OCI-LY7 (cell line): Measurements from ENCODE around the gene SPINK1. TPM values are rescaled to one million over a fixed set of nuclear protein-coding genes. Genes with fewer than 3 reads are reported as not detected.

Source experiments
- BruUV-seq: library from RNA; stranded (reverse); fragments of 400-500 nt; replicated peaks from 2 replicates; lab custom pipeline; 2021; lab: Mats Ljungman, UMichigan
- CTCF ChIA-PET: fragments of 300-600 bp; sonication (Branson Sonifier 250); formaldehyde crosslinking; loops from one replicate; lab custom pipeline; 2022; ENCODE audit warnings: antibody characterized with exemption; ENCODE audit not compliant: unreplicated experiment; lab: Charles Lee
- POLR2A ChIA-PET: fragments of 300-600 bp; sonication (Branson Sonifier 250); formaldehyde crosslinking; loops from one replicate; lab custom pipeline; 2022; ENCODE audit warnings: antibody characterized with exemption; lab: Charles Lee
- DNase-seq: peaks from one replicate; pipeline ENCODE4 v3.0.0-alpha.2; 2015; ENCODE audit warnings: low spot score
- H2AFZ ChIP-seq: fragments of 200-600 bp; sonication (generic), shearing (Covaris generic); 2 replicates; pipeline ENCODE4 v1.6.1; 2014; ENCODE audit warnings: mild to moderate bottlenecking, antibody characterized with exemption, low read length, moderate library complexity
- H3K27ac ChIP-seq: fragments of 200-600 bp; sonication (generic); 2 replicates; pipeline ENCODE4 v1.5.1; 2014; ENCODE audit warnings: mixed run types, low read depth, mild to moderate bottlenecking, moderate library complexity, low read length, inconsistent platforms; ENCODE audit not compliant: poor library complexity, severe bottlenecking
- H3K36me3 ChIP-seq: fragments of 200-600 bp; sonication (generic); 2 replicates; pipeline ENCODE4 v1.6.1; 2014; ENCODE audit warnings: mild to moderate bottlenecking, antibody characterized with exemption, low read length, moderate library complexity, mixed read lengths; ENCODE audit not compliant: insufficient read depth
- H3K4me1 ChIP-seq: fragments of 200-600 bp; sonication (generic); 2 replicates; pipeline ENCODE4 v1.5.1; 2014; ENCODE audit warnings: mild to moderate bottlenecking, low read length; ENCODE audit not compliant: insufficient read depth, poor library complexity, severe bottlenecking
- H3K4me2 ChIP-seq: fragments of 200-600 bp; sonication (generic); 2 replicates; pipeline ENCODE4 v1.6.1; 2014; ENCODE audit warnings: mild to moderate bottlenecking, low read length
- H3K4me3 ChIP-seq: fragments of 200-600 bp; sonication (generic); 2 replicates; pipeline ENCODE4 v1.5.1; 2014; ENCODE audit warnings: mild to moderate bottlenecking, low read depth, low read length; ENCODE audit not compliant: poor library complexity, severe bottlenecking
- H3K79me2 ChIP-seq: fragments of 200-600 bp; sonication (generic); 2 replicates; pipeline ENCODE4 v1.6.1; 2016; ENCODE audit warnings: low read depth, mild to moderate bottlenecking, low read length, moderate library complexity, mixed read lengths; ENCODE audit not compliant: insufficient read depth
- H3K9me2 ChIP-seq: fragments of 200-600 bp; sonication (generic); 2 replicates; pipeline ENCODE4 v1.6.1; 2016; ENCODE audit warnings: mild to moderate bottlenecking, low read length, mixed read lengths; ENCODE audit not compliant: insufficient read depth
- H3K9me3 ChIP-seq: fragments of 200-600 bp; sonication (generic); 2 replicates; pipeline ENCODE4 v1.6.1; 2014; ENCODE audit warnings: mild to moderate bottlenecking, mixed run types, low read length, mixed read lengths
- H4K20me1 ChIP-seq: fragments of 200-600 bp; sonication (generic); 2 replicates; pipeline ENCODE4 v1.6.1; 2014; ENCODE audit warnings: mild to moderate bottlenecking, antibody characterized with exemption, low read length, moderate library complexity, mixed read lengths; ENCODE audit not compliant: insufficient read depth
- EZH2phosphoT487 ChIP-seq: fragments of 200-600 bp; sonication (generic); IDR thresholded peaks from 2 replicates; pipeline ENCODE4 v1.6.1; 2018; ENCODE audit warnings: low read depth, borderline replicate concordance, mild to moderate bottlenecking, mixed run types, antibody characterized with exemption, low read length, moderate library complexity, mixed read lengths
- intact Hi-C: fragments of 100-400 bp; cut with micrococcal nuclease; formaldehyde crosslinking; loops from one replicate; pipeline ENCODE4 v1.10.0; 2022; ENCODE audit not compliant: unreplicated experiment
- total RNA-seq, 2 experiments: library from RNA; depleted of rRNA in 1 of 2; stranded (reverse); fragments of >200 nt in 1 of 2; shearing (Covaris generic) in 1 of 2; gene quantifications; 2 replicates each; pipeline ENCODE4 v1.2.3, GENCODE V29; 2014 to 2022
- TF ChIP-seq, protein P1 (sequence below): fragments of 200-600 bp; sonication (generic); conservative IDR thresholded peaks from 2 replicates; pipeline ENCODE4 v1.5.1; 2014; ENCODE audit warnings: mild to moderate bottlenecking, antibody characterized with exemption, low read length, moderate library complexity, mixed read lengths

Gene SPINK1
- total RNA-seq, 2 experiments from 2014 or later = not detected

DNA sequence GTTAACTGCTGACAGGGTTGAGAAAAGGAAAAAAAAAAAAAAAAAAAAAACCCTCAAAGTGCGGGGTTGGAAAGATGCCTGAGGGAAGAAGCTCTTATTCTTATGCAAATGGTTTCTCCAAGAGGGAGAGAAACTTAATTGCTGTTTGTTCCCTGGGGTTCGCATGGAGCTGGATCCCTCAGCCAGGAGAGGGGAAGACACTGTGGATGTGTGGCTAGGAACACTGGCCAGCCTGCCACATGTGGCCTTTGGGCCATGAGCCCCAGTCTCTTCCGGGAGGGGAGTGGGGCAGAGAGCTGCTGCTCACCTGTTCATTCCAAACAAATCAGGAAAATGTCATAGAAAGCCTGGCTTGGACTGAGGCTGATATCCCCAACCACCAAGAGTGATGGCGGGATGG, 37.6 kb upstream of the SPINK1 start:
- Histone ChIP-seq H2AFZ (no peak overlapping the region), H3K79me2 (no peaks in the 10 kb centered on the region), H4K20me1 (no peaks in the 10 kb centered on the region), H3K4me3 (no peak overlapping the region), H3K9me3 (no peaks in the 10 kb centered on the region), H3K27ac (no peak overlapping the region), H3K36me3 (no peaks in the 10 kb centered on the region), H3K9me2 (no peaks in the 10 kb centered on the region), H3K4me1 (no peaks in the 10 kb centered on the region), H3K4me2 (no peak overlapping the region)
- no peak for DNase-seq
- CTCF ChIA-PET = no interaction called here
- intact Hi-C loops = no loop called here
- BruUV-seq = no TSS peak
- POLR2A ChIA-PET = interaction anchor here (0.7 kb wide), 1 partner anchor 440 kb away, joined by 5 read pairs; no protein-coding TSS in a partner anchor
- no peak for TF ChIP-seq EZH2phosphoT487
- TF ChIP-seq, protein P1, sequence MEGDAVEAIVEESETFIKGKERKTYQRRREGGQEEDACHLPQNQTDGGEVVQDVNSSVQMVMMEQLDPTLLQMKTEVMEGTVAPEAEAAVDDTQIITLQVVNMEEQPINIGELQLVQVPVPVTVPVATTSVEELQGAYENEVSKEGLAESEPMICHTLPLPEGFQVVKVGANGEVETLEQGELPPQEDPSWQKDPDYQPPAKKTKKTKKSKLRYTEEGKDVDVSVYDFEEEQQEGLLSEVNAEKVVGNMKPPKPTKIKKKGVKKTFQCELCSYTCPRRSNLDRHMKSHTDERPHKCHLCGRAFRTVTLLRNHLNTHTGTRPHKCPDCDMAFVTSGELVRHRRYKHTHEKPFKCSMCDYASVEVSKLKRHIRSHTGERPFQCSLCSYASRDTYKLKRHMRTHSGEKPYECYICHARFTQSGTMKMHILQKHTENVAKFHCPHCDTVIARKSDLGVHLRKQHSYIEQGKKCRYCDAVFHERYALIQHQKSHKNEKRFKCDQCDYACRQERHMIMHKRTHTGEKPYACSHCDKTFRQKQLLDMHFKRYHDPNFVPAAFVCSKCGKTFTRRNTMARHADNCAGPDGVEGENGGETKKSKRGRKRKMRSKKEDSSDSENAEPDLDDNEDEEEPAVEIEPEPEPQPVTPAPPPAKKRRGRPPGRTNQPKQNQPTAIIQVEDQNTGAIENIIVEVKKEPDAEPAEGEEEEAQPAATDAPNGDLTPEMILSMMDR = no peak

DNA sequence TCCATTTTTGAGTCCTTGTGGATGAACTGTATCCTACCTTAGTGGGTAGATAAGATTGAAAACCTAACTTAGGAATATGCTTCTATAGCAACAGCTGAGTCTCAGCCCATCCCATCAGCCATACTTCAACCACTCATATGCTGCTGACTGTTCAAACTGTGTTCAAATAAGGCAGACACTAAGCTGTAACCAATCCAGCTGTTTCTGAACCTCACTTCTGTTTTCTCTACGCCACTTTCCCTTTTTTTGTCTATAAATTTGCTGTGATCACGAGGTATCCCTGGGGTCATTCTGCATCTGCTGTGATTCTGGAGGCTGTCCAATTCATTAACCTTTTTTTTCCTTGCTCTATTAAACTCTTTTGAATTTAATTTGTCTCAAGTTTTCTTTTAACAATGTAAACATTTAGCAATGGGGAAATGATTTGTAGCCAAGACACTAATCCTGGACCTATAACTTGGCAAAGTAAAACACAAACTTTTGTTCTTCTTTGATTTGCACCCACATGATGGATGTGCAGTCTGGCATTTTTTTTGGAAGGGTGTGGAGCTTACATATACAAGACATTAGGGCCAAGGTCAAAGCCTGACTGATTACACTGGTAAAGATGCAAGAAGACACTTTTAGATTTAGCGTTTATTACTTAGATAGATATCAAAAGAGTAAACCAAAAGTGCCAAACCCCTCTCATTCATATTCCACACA, 32.1 kb upstream of the SPINK1 start:
- Histone ChIP-seq H3K9me3 (no peaks in the 10 kb centered on the region), H3K27ac (no peak overlapping the region), H3K4me3 (no peak overlapping the region), H2AFZ (no peak overlapping the region), H3K4me1 (no peaks in the 10 kb centered on the region), H3K36me3 (no peaks in the 10 kb centered on the region), H4K20me1 (no peaks in the 10 kb centered on the region), H3K79me2 (no peaks in the 10 kb centered on the region), H3K4me2 (no peak overlapping the region), H3K9me2 (no peaks in the 10 kb centered on the region)
- CTCF ChIA-PET = no interaction called here
- BruUV-seq = no TSS peak
- intact Hi-C loops = no loop called here
- POLR2A ChIA-PET = no interaction called here
- no peak for DNase-seq
- no peak for TF ChIP-seq EZH2phosphoT487
- TF ChIP-seq, protein P1 = no peak

DNA sequence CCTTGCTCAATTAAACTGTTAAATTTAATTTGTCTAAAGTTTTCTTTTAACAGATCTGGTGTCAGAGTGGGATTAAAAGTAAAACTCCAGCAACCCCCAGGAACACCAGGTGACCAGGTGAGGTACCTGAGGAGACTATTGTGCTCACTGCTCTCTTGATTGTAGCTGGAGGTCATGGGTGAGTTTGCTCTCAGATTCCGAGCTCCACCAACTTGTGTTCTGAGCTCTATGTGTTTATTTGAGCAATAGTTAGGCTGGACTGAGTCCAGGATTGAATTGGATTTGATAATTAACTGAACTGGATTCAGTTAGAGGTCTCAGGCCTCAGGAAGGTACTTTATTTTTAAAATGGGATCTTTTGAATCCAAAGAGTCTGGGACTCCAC, 29.2 kb upstream of the SPINK1 start:
- Histone ChIP-seq H3K4me2 (no peak overlapping the region), H3K9me3 (no peaks in the 10 kb centered on the region), H2AFZ (no peak overlapping the region), H3K4me3 (no peak overlapping the region), H3K9me2 (no peaks in the 10 kb centered on the region), H3K27ac (no peak overlapping the region), H3K36me3 (no peaks in the 10 kb centered on the region), H3K4me1 (no peaks in the 10 kb centered on the region), H3K79me2 (no peaks in the 10 kb centered on the region), H4K20me1 (no peaks in the 10 kb centered on the region)
- no TSS peak for BruUV-seq
- ChIA-PET POLR2A (interaction anchor here (0.5 to 0.9 kb wide), 2 partner anchors 227 to 233 kb away, joined by 3 to 4 read pairs; no protein-coding TSS in a partner anchor), CTCF (no interaction called here)
- intact Hi-C loops = no loop called here
- no peak for TF ChIP-seq EZH2phosphoT487
- TF ChIP-seq, protein P1 = no peak
- DNase-seq = no peak
